HEK293 (cell line): ENCODE data around the gene UQCRFS1.
"Not testable (repeated sequence)": the region's sequence is repeated elsewhere in the genome, so short reads cannot be mapped to it uniquely, and the experiment has no call there.

ENCODE experiments used
- CTCF ChIA-PET: fragments of 350-600 bp; formaldehyde crosslinking; extraction: SDS; loops from one replicate; lab custom pipeline; 2021; ENCODE audit warnings: antibody characterized with exemption; lab: Yijun Ruan, JAX
- POLR2A ChIA-PET: fragments of 300-600 bp; formaldehyde crosslinking; extraction: SDS; loops from one replicate; lab custom pipeline; 2020; ENCODE audit warnings: antibody characterized with exemption, inconsistent platforms; lab: Yijun Ruan, JAX
- H3K27ac ChIP-seq: fragments of 200-500 bp; sonication (Bioruptor generic); 2 replicates; pipeline ENCODE4 v1.5.1; 2014; ENCODE audit warnings: low read depth, low read length, control low read depth, inconsistent platforms; ENCODE audit errors: extremely low read depth
- H3K36me3 ChIP-seq, 2 experiments: fragments of 200-500 bp in 1 of 2; sonication (Bioruptor generic) in 1 of 2; 1 replicate in 1 of 2; 2 replicates in 1 of 2; pipeline ENCODE4 v1.5.1; 2014 to 2017; ENCODE audit warnings: inconsistent platforms in 2 of 2, low read length in 2 of 2; ENCODE audit not compliant: control insufficient read depth in 2 of 2, insufficient read depth in 1 of 2
- H3K4me1 ChIP-seq: fragments of 200-500 bp; sonication (Bioruptor generic); 2 replicates; pipeline ENCODE4 v1.5.1; 2014; ENCODE audit warnings: mild to moderate bottlenecking, low read length, inconsistent platforms; ENCODE audit not compliant: control insufficient read depth, insufficient read depth
- H3K4me3 ChIP-seq: 2 replicates; pipeline ENCODE4 v1.5.1; 2011; ENCODE audit warnings: low read depth, mild to moderate bottlenecking, control low read depth, low read length, moderate library complexity
- H3K9me3 ChIP-seq: fragments of 200-500 bp; sonication (Bioruptor generic); 2 replicates; pipeline ENCODE4 v1.5.1; 2014; ENCODE audit warnings: low read depth, low read length, inconsistent platforms; ENCODE audit not compliant: control insufficient read depth, insufficient read depth
- CTCF ChIP-seq: fragments of 450-650 bp; formaldehyde crosslinking; IDR thresholded peaks from 2 replicates; pipeline ENCODE4 v1.5.1; 2016; ENCODE audit warnings: missing biosample characterization, missing genetic modification characterization
- KLF10 ChIP-seq: fragments of 450-650 bp; IDR thresholded peaks from 2 replicates; pipeline ENCODE4 v1.5.1; 2018; ENCODE audit warnings: missing biosample characterization, mild to moderate bottlenecking, missing genetic modification characterization
- ZNF114 ChIP-seq: fragments of 450-650 bp; formaldehyde crosslinking; IDR thresholded peaks from 2 replicates; pipeline ENCODE4 v1.5.0; 2017; ENCODE audit warnings: missing biosample characterization, missing genetic modification characterization
- ZNF146 ChIP-seq: fragments of 450-650 bp; formaldehyde crosslinking; IDR thresholded peaks from 2 replicates; pipeline ENCODE4 v1.5.1; 2016; ENCODE audit warnings: missing biosample characterization, missing genetic modification characterization
- ZNF23 ChIP-seq: fragments of 450-650 bp; formaldehyde crosslinking; IDR thresholded peaks from 2 replicates; pipeline ENCODE4 v1.5.1; 2016; ENCODE audit warnings: missing biosample characterization, missing genetic modification characterization, borderline replicate concordance
- ZNF248 ChIP-seq: fragments of 450-650 bp; formaldehyde crosslinking; IDR thresholded peaks from 2 replicates; pipeline ENCODE4 v1.5.1; 2017; ENCODE audit warnings: missing biosample characterization, missing genetic modification characterization
- ZNF514 ChIP-seq: fragments of 450-650 bp; formaldehyde crosslinking; IDR thresholded peaks from 2 replicates; pipeline ENCODE4 v1.5.1; 2016; ENCODE audit warnings: missing biosample characterization, missing genetic modification characterization
- ZNF529 ChIP-seq: fragments of 450-650 bp; formaldehyde crosslinking; IDR thresholded peaks from 2 replicates; pipeline ENCODE4 v1.5.1; 2017; ENCODE audit warnings: missing genetic modification characterization, missing biosample characterization; ENCODE audit not compliant: insufficient replicate concordance
- ZNF626 ChIP-seq: fragments of 450-650 bp; sonication (Bioruptor Pico); formaldehyde crosslinking; IDR thresholded peaks from 2 replicates; pipeline ENCODE4 v1.5.1; 2018; ENCODE audit warnings: missing biosample characterization, missing genetic modification characterization, inconsistent platforms
- ZNF768 ChIP-seq: fragments of 450-650 bp; formaldehyde crosslinking; IDR thresholded peaks from 2 replicates; pipeline ENCODE4 v1.5.1; 2018; ENCODE audit warnings: missing biosample characterization, mild to moderate bottlenecking, missing genetic modification characterization
- TF ChIP-seq, protein P1 (sequence below): fragments of 450-650 bp; formaldehyde crosslinking; IDR thresholded peaks from 2 replicates; pipeline ENCODE4 v1.5.1; 2016; ENCODE audit warnings: missing biosample characterization, missing genetic modification characterization
- TF ChIP-seq, protein P2 (sequence below): fragments of 450-650 bp; formaldehyde crosslinking; IDR thresholded peaks from 2 replicates; pipeline ENCODE4 v1.5.1; 2016; ENCODE audit warnings: missing biosample characterization, missing genetic modification characterization, borderline replicate concordance

The UQCRFS1 gene

DNA sequence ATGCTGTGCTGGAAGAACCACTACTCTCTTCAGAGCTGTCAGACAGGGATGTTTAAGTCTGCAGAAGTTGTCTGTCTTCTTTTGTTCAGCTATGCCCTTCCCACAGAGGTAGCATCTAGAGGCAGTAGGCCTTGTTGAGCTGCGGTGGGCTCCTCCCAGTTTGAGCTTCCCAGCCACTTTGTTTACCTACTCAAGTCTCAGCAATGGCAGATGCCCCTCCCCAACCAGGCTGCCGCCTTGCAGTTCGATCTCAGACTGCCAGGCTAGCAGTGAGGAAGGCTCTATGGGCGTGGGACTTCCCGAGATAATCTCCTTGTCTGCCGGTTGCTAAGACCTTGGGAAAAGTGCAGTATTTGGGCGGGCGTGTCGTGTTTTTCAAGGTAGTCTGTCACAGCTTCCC lies 42.1 kb upstream of the UQCRFS1 start:
- H3K4me3 ChIP-seq: no peak overlapping the region
- POLR2A ChIA-PET: no interaction called here
- peaks cover under 1% of the 10 kb centered on the region; the same call in 1 of the 2 replicates for H3K9me3 ChIP-seq
- no peaks in the 10 kb centered on the region for H3K36me3 ChIP-seq
- no peaks in the 10 kb centered on the region for H3K4me1 ChIP-seq
- no peak for TF ChIP-seq ZNF529 (tag by site-specific recombination)
- no peak for TF ChIP-seq KLF10 (tag by site-specific recombination)
- TF ChIP-seq ZNF114 (tag by site-specific recombination): no peak
- TF ChIP-seq ZNF248: no peak
- TF ChIP-seq ZNF768 (tag by site-specific recombination): no peak
- no peak for TF ChIP-seq ZNF626 (tag by site-specific recombination)
- TF ChIP-seq ZNF146 (tag by site-specific recombination): no peak
- H3K27ac ChIP-seq: no peak overlapping the region
- CTCF ChIA-PET: interaction anchor here (0.7 to 6.1 kb wide), 4 partner anchors 8 to 778 kb away, joined by 3 to 60 read pairs (median 3); no protein-coding TSS in a partner anchor

GRCh38 chr19:29249798-29250197 lies 36.8 kb upstream of the UQCRFS1 start:
- H3K9me3 ChIP-seq, H3K4me1 ChIP-seq, H3K36me3 ChIP-seq, H3K4me3 ChIP-seq, POLR2A ChIA-PET, H3K27ac ChIP-seq: not testable (repeated sequence)
- CTCF ChIA-PET: interaction anchor here (0.9 to 6.1 kb wide), 3 partner anchors 13 to 17 kb away, joined by 3 to 60 read pairs (median 12); no protein-coding TSS in a partner anchor
- TF ChIP-seq, protein P1, sequence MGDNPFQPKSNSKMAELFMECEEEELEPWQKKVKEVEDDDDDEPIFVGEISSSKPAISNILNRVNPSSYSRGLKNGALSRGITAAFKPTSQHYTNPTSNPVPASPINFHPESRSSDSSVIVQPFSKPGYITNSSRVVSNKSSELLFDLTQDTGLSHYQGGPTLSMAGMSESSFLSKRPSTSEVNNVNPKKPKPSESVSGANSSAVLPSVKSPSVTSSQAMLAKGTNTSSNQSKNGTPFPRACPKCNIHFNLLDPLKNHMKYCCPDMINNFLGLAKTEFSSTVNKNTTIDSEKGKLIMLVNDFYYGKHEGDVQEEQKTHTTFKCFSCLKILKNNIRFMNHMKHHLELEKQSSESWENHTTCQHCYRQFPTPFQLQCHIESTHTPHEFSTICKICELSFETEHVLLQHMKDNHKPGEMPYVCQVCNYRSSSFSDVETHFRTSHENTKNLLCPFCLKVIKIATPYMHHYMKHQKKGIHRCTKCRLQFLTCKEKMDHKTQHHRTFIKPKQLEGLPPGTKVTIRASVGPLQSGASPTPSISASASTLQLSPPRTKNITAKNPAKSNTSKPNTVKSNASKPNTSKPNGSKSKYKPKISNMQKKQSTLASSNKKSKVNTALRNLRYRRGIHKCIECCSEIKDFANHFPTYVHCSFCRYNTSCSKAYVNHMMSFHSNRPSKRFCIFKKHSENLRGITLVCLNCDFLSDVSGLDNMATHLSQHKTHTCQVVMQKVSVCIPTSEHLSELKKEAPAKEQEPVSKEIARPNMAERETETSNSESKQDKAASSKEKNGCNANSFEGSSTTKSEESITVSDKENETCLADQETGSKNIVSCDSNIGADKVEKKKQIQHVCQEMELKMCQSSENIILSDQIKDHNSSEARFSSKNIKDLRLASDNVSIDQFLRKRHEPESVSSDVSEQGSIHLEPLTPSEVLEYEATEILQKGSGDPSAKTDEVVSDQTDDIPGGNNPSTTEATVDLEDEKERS (tag by site-specific recombination): peak; percentile 86; the same call in 1 of the 2 replicates
- peak; percentile 98 for TF ChIP-seq ZNF146 (tag by site-specific recombination)

DNA sequence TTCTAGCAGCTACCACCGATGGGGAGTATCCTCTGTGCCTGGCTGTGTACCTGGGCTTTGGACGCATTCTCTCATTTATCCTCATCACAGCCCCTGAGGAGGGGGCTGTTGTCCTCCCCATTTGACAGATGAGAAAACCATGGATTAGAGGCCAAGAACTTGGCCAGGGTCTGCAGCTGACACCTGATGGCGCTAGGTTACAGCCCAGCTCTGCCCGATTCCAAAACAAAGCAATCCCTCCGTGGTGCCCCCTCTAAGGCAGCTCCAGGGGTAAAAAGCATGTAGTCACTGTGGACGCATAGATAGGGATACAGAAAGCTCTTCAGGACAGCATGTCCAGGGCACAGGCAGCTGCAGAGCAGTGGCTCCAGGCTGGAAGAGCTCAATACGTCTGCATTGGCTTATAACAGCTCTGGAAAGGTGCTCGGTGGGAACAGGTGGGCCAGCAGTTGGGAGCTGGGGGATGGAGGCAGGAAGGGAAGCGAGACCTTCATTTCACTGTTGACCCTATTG lies 35.4 kb upstream of the UQCRFS1 start:
- POLR2A ChIA-PET: no interaction called here
- Histone ChIP-seq H3K4me1 (peaks cover 3% of the 10 kb centered on the region; the same call in 1 of the 2 replicates), H3K9me3 (no peaks in the 10 kb centered on the region), H3K27ac (no peak overlapping the region), H3K4me3 (no peak overlapping the region), H3K36me3 (no peaks in the 10 kb centered on the region)
- CTCF ChIA-PET: interaction anchor here (0.5 to 3.2 kb wide), 6 partner anchors 9 to 347 kb away, joined by 3 to 15 read pairs (median 4); no protein-coding TSS in a partner anchor
- TF ChIP-seq ZNF514 (tag by site-specific recombination): no peak
- no peak for TF ChIP-seq ZNF23 (tag by site-specific recombination)
- TF ChIP-seq CTCF (tag by site-specific recombination): no peak
- TF ChIP-seq, protein P2, sequence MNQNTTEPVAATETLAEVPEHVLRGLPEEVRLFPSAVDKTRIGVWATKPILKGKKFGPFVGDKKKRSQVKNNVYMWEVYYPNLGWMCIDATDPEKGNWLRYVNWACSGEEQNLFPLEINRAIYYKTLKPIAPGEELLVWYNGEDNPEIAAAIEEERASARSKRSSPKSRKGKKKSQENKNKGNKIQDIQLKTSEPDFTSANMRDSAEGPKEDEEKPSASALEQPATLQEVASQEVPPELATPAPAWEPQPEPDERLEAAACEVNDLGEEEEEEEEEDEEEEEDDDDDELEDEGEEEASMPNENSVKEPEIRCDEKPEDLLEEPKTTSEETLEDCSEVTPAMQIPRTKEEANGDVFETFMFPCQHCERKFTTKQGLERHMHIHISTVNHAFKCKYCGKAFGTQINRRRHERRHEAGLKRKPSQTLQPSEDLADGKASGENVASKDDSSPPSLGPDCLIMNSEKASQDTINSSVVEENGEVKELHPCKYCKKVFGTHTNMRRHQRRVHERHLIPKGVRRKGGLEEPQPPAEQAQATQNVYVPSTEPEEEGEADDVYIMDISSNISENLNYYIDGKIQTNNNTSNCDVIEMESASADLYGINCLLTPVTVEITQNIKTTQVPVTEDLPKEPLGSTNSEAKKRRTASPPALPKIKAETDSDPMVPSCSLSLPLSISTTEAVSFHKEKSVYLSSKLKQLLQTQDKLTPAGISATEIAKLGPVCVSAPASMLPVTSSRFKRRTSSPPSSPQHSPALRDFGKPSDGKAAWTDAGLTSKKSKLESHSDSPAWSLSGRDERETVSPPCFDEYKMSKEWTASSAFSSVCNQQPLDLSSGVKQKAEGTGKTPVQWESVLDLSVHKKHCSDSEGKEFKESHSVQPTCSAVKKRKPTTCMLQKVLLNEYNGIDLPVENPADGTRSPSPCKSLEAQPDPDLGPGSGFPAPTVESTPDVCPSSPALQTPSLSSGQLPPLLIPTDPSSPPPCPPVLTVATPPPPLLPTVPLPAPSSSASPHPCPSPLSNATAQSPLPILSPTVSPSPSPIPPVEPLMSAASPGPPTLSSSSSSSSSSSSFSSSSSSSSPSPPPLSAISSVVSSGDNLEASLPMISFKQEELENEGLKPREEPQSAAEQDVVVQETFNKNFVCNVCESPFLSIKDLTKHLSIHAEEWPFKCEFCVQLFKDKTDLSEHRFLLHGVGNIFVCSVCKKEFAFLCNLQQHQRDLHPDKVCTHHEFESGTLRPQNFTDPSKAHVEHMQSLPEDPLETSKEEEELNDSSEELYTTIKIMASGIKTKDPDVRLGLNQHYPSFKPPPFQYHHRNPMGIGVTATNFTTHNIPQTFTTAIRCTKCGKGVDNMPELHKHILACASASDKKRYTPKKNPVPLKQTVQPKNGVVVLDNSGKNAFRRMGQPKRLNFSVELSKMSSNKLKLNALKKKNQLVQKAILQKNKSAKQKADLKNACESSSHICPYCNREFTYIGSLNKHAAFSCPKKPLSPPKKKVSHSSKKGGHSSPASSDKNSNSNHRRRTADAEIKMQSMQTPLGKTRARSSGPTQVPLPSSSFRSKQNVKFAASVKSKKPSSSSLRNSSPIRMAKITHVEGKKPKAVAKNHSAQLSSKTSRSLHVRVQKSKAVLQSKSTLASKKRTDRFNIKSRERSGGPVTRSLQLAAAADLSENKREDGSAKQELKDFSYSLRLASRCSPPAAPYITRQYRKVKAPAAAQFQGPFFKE (tag by site-specific recombination): 0 out of 2 replicates have a peak, but pooled peaks have one; percentile 50
